Subcutaneous adipose tissue (tissue), 4 donors: ENCODE results near the gene CCDC74B. TPM values are rescaled to one million over a fixed set of nuclear protein-coding genes. Genes with fewer than 3 reads are reported as not detected.
"Not testable (repeated sequence)": the region's sequence is repeated elsewhere in the genome, so short reads cannot be mapped to it uniquely, and the experiment has no call there.

Source experiments
- CTCF ChIP-seq: fragments of 450-650 bp; IDR thresholded peaks from one replicate; pipeline ENCODE4 v1.5.1; 2016; ENCODE audit warnings: low read depth, mild to moderate bottlenecking, control low read depth, antibody characterized with exemption, moderate library complexity
- total RNA-seq, 4 donors: library from RNA; depleted of rRNA; stranded (reverse); fragments of >200 nt; gene quantifications; one replicate each; pipeline ENCODE4 v1.1.0, GENCODE V29; 2016

Gene CCDC74B
- total RNA-seq, 4 donors from 2014 or later, result 1.3 to 2.6 (median 2.1) TPM

- TF ChIP-seq CTCF, result no peak
Observed at GRCh38 chr2:130156624-130157004, 11.7 kb upstream of the CCDC74B start.

DNA sequence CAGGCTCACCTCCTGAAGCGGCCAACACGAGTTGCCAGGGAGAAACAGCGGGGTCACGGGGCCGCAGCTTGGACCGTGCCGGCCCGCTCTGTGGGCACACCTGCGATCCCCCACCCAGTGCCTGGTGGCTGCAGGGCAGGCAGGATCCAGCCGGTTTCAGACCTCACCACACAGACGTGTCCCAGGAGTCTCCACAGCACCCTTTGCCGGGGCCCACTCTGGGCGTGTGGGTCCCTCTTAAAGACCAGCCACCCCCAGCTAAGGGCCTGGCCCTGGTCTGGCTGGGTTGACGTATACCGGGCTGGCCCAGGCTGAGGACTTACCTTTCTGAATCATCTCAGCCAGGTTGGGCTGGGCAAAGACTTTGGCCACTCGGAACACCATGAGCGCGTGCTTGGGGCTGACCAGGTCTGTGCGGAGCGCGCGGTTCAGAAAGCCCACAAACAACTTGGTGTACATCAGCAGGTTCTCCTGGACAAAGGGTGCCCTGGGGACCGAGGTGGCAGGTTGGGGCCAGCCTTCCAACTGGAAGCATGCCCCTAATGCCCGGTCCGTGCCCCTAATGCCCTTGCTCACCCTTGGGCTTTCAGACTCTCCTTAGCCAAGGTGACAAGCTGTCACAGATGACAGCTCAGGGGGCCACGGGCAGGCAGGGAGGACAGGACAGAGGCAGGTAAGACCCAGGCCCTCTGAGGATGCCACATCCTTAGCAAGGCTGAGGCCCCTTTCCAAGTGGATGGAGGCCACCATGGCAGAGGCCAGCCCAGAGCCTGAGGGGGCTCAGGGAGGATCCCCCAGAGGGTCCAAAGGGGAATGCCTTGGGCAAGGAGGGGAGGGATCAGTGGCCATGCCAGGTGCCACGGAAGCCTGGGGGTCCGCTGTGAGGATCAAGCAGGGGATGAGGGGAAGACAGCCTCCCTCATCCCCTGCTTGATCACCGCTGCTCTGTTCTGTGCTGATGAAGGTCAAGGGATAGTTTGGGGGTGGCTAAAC, 10.2 kb upstream of the CCDC74B start:
- no peak for TF ChIP-seq CTCF

DNA sequence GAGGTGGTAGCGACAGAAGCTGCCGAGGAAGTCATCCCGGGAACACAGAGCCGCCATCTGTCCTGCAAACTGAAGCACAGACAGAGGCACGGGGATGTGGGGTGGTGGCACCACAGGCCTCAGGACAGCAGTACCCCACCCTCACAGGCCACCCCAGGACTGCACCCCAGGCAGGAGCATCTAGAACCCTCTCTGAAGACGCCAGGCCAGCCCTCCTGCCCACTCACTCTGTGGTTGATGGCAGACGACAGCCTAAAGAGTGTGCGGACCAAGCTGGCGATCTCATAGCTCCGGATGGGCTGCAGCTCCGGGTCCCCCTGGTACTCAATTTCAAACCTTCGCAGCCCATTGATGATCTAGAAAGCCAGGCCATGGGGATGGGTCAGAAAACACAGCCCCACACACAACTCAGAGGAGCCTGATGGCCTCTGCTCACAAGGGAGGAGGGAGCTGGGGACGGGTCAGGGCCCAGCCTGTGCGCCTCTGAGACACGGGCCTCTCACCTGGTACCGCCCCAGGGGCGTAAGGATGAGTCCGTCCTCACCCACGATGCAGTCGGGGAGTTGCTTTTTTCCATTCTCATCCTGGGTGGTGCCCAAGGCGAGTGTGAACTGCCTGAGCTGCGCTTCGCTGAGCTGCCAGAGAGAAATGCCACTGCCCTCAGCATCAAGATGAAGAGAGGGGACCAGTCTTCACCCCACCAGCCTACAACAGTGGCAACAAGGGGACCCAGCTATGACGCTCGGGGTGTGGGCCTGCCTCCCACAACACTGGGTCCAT, 8.1 kb upstream of the CCDC74B start:
- no peak for TF ChIP-seq CTCF

- no peak for TF ChIP-seq CTCF
Observed at GRCh38 chr2:130150181-130151144, 5.6 kb upstream of the CCDC74B start.

GRCh38 chr2:130135692-130136541, 9.0 kb downstream of the CCDC74B start:
- no peak for TF ChIP-seq CTCF

DNA sequence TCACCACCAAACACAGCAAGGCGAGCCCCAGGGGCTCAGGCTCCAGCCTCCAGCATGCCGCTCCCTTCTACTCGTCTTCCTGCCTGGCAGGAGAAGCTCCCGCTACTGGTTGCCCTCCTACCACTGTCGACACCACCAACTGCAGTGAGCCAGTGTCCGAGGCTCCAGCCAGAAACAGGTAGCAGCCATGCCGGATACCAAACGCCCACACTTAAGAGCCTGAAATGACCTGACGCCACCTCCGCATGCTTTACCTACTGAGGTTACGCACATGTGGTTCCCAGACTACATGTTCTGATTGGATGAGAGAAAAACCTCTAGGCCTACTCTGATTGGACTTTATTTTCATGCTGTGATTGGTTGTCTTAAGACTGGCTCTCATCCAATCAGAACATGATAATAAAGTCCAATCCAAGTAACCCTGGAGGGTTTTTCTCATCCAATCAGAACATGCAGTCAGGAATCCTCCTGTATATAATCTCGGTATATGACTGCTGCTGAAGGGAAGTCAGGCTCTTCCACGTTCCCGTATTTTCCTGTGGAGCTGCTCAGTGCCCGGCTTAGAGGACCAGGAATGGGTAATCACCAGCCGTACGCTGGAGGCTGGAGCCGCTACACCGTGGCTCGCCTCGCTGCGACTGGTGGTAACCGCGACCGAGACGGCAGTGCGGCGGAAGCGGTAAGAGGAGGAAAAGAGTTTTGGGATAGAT, 15.6 kb downstream of the CCDC74B start, which contains the start of gene POTEF:
POTEF (minus strand) TSS at position 103 of the 710 bp plus-strand sequence. CDS start 8,707 bp downstream, outside the sequence.
- TF ChIP-seq CTCF, result not testable (repeated sequence)
